ENCODE data around the gene SULT2B1. TPM values are rescaled to one million over a fixed set of nuclear protein-coding genes. Genes with fewer than 3 reads are reported as not detected.

SULT2B1 gene
- polyA plus RNA-seq, 2 of the 4 experiments (the other 2 are of a cell fraction) = 22.2 to 34.3 TPM

GRCh38 chr19:48568345-48568886 is 16.4 kb downstream of the SULT2B1 start (continued):
- TF ChIP-seq MAZ (IDR thresholded peaks at IDR 0.05; ENCODE audit: borderline replicate concordance, low read depth, low read length) (no peak; the same call in 1 of the 2 replicates), NPAS2 (CRISPR knock-in tag; IDR thresholded peaks at IDR 0.05; ENCODE audit: borderline replicate concordance) (no peak), HMGXB4 (CRISPR knock-in tag; IDR thresholded peaks at IDR 0.05; ENCODE audit: borderline replicate concordance) (no peak), CTCF (IDR thresholded peaks at IDR 0.05) (no peak), TFCP2L1 (CRISPR knock-in tag; IDR thresholded peaks at IDR 0.05) (no peak), PBX3 (IDR thresholded peaks at IDR 0.05) (no peak), FOSL2 (IDR thresholded peaks at IDR 0.05) (peak; percentile 88), FOSL2 (CRISPR knock-in tag; IDR thresholded peaks at IDR 0.05) (peak; percentile 100), EHMT2 (IDR thresholded peaks at IDR 0.05; ENCODE audit: low read depth) (no peak), EP300 (IDR thresholded peaks at IDR 0.05) (peak; percentile 59 to 87; a peak in 3 of 5 replicates), SMC3 (IDR thresholded peaks at IDR 0.05) (peak; percentile 48; the same call in 2 of the 3 replicates), RFX5 (IDR thresholded peaks at IDR 0.05) (peak; percentile 55), CHD4 (IDR thresholded peaks at IDR 0.05; ENCODE audit: borderline replicate concordance) (no peak), POLR2A (IDR thresholded peaks at IDR 0.05; ENCODE audit: low read length) (peak; percentile 47), ZFP36 (IDR thresholded peaks at IDR 0.05; ENCODE audit: borderline replicate concordance, partially characterized antibody) (peak; percentile 44), ZSCAN20 (CRISPR knock-in tag; IDR thresholded peaks at IDR 0.05) (no peak), E2F6 (IDR thresholded peaks at IDR 0.05; ENCODE audit: borderline replicate concordance, low read depth) (no peak), HOXA7 (CRISPR knock-in tag; IDR thresholded peaks at IDR 0.05) (no peak), GATA3 (IDR thresholded peaks at IDR 0.05; ENCODE audit: borderline replicate concordance) (peak; percentile 80), TP53 (CRISPR knock-in tag; IDR thresholded peaks at IDR 0.05) (0 out of 2 replicates have a peak, but pooled peaks have one; percentile 64), HOXB13 (CRISPR knock-in tag; IDR thresholded peaks at IDR 0.05; ENCODE audit: low read depth) (no peak), RCOR1 (IDR thresholded peaks at IDR 0.05; ENCODE audit: low read depth, low read length) (no peak), ZNF302 (CRISPR knock-in tag; IDR thresholded peaks at IDR 0.05) (no peak)

- DNase-seq (ENCODE audit: low read depth in 1 of 2, low spot score in 1 of 2) = no peak
- ChIA-PET POLR2A (no interaction called here), CTCF (interaction anchor here (0.8 to 21.8 kb wide), 5 partner anchors 9 to 63 kb away, joined by 3 to 618 read pairs (median 11); no protein-coding TSS in a partner anchor)
- no peak for TF ChIP-seq ATOH8 (CRISPR knock-in tag; IDR thresholded peaks at IDR 0.05; ENCODE audit: low read depth)
- no peak for TF ChIP-seq HEYL (CRISPR knock-in tag; IDR thresholded peaks at IDR 0.05)
- no peak for TF ChIP-seq HES2 (IDR thresholded peaks at IDR 0.05)
- TF ChIP-seq HMGXB4 (CRISPR knock-in tag; IDR thresholded peaks at IDR 0.05; ENCODE audit: borderline replicate concordance) = no peak
- no peak for TF ChIP-seq CBX8 (IDR thresholded peaks at IDR 0.05)
- TF ChIP-seq CTCF (IDR thresholded peaks at IDR 0.05) = no peak
- no peak for ATAC-seq
- WGBS (ENCODE audit: missing lambda C conversion rate) = 90% methylated on average over 11 of the region's 11 CpGs
- Histone ChIP-seq H3K4me3 (no peak overlapping the region), H3K27ac (peak overlapping the region; percentile 97 to 100), H3K4me2 (no peak overlapping the region), H3K9me3 (no peaks in the 10 kb centered on the region), H3K4me1 (peaks cover 85% of the 10 kb centered on the region)
- no peak for FAIRE-seq
Observed at GRCh38 chr19:48569814-48570213, 17.8 kb downstream of the SULT2B1 start.

Data from A549 (cell line).